ENCODE data around the gene FAM53C.
"Not testable (repeated sequence)": the region's sequence is repeated elsewhere in the genome, so short reads cannot be mapped to it uniquely, and the experiment has no call there.

Gene FAM53C

GRCh38 chr5:138351056-138351455, 13.0 kb downstream of the FAM53C start:
- DNase-seq (ENCODE audit: low read depth, low spot score) = no peak

- DNase-seq (ENCODE audit: low read depth, low spot score) = no peak
These were observed 13.5 kb downstream of the FAM53C start for GRCh38 chr5:138351517-138351916.

GRCh38 chr5:138352071-138352721, 14.1 kb downstream of the FAM53C start, which contains the start of gene KDM3B:
TSS of gene KDM3B (plus strand) at chr5:138352685. CDS start at chr5:138352796, 111 bp downstream.
- DNase-seq (ENCODE audit: low read depth, low spot score) = no peak

- no peak for DNase-seq (ENCODE audit: low read depth, low spot score)
These were observed 14.9 kb downstream of the FAM53C start for GRCh38 chr5:138352722-138353559.

GRCh38 chr5:138353560-138354080, 15.6 kb downstream of the FAM53C start:
- DNase-seq (ENCODE audit: low read depth, low spot score) = no peak

GRCh38 chr5:138354387-138354786, 16.3 kb downstream of the FAM53C start:
- DNase-seq (ENCODE audit: low read depth, low spot score) = no peak

- no peak for DNase-seq (ENCODE audit: low read depth, low spot score)
These were observed 16.9 kb downstream of the FAM53C start for GRCh38 chr5:138354926-138355378.

GRCh38 chr5:138359621-138360020, 21.6 kb downstream of the FAM53C start:
- DNase-seq (ENCODE audit: low read depth, low spot score) = no peak

- no peak for DNase-seq (ENCODE audit: low read depth, low spot score)
These were observed 22.9 kb downstream of the FAM53C start for GRCh38 chr5:138360941-138361452.

GRCh38 chr5:138364576-138364975, 26.5 kb downstream of the FAM53C start:
- no peak for DNase-seq (ENCODE audit: low read depth, low spot score)

- no peak for DNase-seq (ENCODE audit: low read depth, low spot score)
These were observed 28.7 kb downstream of the FAM53C start for GRCh38 chr5:138366632-138367382.

GRCh38 chr5:138369261-138369660, 31.2 kb downstream of the FAM53C start:
- DNase-seq (ENCODE audit: low read depth, low spot score) = no peak

GRCh38 chr5:138369706-138370105, 31.6 kb downstream of the FAM53C start:
- no peak for DNase-seq (ENCODE audit: low read depth, low spot score)

GRCh38 chr5:138370537-138370936, 32.5 kb downstream of the FAM53C start:
- no peak for DNase-seq (ENCODE audit: low read depth, low spot score)

- DNase-seq (ENCODE audit: low read depth, low spot score) = no peak
These were observed 33.4 kb downstream of the FAM53C start for GRCh38 chr5:138371454-138371853.

GRCh38 chr5:138372225-138372624, 34.2 kb downstream of the FAM53C start:
- no peak for DNase-seq (ENCODE audit: low read depth, low spot score)

- no peak for DNase-seq (ENCODE audit: low read depth, low spot score)
These were observed 34.6 kb downstream of the FAM53C start for GRCh38 chr5:138372653-138373052.

GRCh38 chr5:138382347-138382746, 44.3 kb downstream of the FAM53C start:
- no peak for DNase-seq (ENCODE audit: low read depth, low spot score)

GRCh38 chr5:138385660-138386059, 47.6 kb downstream of the FAM53C start:
- DNase-seq (ENCODE audit: low read depth, low spot score) = no peak

- DNase-seq (ENCODE audit: low read depth, low spot score) = no peak
These were observed 48.2 kb downstream of the FAM53C start for GRCh38 chr5:138386290-138386689.

GRCh38 chr5:138389332-138389731, 51.3 kb downstream of the FAM53C start:
- no peak for DNase-seq (ENCODE audit: low read depth, low spot score)

- not testable (repeated sequence) for DNase-seq (ENCODE audit: low read depth, low spot score)
These were observed 51.8 kb downstream of the FAM53C start for GRCh38 chr5:138389911-138390310.
